Activated CD4-positive, alpha-beta T cell treated with anti-CD3 and anti-CD28 coated beads, Interleukin-2, amount 50 U/mL, for 16 hours (primary cell): ENCODE measurements around the gene ACAP3.

Experiments
- DNase-seq: peaks from one replicate; pipeline ENCODE4 v3.0.0-alpha.2; 2020

Gene ACAP3

DNA sequence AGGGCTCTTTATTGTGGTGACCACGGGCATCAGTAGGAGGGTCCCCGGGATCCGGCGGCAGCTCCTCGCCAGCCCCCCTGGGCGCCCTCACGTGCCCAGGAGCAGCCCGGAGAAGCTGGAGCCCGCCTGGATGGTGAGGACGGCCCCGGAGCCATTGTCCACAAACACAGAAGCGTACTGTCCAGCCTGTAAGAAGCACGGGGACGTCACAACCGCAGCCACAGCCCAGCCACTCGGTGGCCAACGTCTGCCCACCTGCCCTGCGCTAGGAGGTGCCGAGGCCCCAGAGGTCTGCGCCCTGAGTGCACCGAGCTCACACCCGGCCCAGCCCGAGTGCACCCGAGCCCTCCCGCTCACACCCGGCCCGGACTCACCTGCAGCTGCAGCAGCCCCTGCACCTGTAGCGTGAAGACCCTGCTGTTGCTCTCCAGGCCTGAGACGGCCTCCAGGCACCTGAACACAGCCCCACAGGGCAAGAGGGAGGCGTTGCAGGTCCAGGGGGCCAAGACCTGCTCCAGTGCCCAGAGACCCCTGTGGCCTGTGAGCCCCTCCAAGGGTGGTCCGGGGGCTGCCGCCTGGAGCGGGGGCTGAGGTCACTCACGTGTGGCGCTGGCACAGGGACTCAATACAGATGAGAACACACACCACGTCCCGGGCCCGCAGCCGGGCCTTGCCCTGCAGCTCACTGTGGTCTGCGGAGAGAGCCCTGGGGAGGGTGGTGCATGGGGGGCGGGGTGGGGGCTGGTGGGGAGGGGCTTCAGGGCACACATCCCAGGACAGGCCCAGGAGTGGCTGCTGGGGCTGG lies 65.1 kb downstream of the ACAP3 start:
- DNase-seq: no peak
